Measurements from ENCODE around the gene ARFGAP3.
"Not testable (repeated sequence)": the region's sequence is repeated elsewhere in the genome, so short reads cannot be mapped to it uniquely, and the experiment has no call there.

ARFGAP3 gene

DNA sequence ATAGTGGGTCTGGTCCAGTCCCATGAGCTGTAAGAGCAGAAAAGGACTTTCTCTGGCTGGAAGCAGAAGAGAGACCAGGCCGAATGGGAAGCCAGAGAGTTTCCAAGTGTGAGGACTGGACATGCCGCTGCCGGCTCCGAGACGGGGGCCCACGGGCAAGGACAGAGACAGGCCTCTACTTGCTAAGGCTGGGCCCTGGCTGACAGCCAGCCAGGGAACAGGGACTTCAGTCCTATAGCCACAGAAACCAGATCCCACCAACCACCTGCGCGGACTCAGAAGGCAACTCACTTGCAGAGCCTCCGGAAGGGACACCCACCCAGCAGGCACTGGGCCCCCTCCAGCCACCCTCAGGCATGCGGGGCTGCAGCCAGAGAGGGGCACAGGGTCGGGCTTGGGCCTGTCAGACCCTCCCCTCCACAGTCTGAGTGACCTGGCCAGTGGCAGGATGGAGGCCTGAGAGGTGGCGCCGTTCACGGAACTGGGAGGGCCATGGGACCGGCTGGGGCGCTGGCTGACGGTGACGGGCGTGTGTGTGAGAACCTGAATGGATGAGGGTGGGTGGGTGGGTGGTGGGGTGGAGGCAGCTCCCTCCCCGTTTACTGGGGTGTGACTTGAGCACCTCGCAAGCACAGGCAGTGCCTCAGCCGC lies 88.6 kb downstream of the ARFGAP3 start:
- no peak for DNase-seq (ENCODE audit: low spot score)

DNA sequence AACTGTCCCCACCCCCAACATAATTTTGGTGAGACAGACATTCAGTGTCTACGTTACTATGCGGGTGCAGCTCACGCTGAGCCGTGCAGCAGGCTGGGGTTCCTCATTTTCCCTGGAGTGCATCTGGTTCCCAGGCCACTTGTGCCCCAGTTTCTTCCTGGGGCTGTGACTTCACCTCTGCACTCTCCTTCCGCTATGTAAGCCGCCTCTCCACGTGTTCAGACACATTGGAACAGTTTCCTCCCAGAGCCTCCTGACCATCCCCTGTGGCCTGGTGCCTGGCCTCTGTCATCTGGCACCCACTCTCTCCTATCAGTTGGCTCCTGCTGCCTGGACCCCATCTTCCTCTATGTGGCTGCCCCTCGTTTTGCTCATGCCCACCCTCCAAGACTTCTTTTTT lies 90.2 kb downstream of the ARFGAP3 start:
- no peak for DNase-seq (ENCODE audit: low spot score)

DNA sequence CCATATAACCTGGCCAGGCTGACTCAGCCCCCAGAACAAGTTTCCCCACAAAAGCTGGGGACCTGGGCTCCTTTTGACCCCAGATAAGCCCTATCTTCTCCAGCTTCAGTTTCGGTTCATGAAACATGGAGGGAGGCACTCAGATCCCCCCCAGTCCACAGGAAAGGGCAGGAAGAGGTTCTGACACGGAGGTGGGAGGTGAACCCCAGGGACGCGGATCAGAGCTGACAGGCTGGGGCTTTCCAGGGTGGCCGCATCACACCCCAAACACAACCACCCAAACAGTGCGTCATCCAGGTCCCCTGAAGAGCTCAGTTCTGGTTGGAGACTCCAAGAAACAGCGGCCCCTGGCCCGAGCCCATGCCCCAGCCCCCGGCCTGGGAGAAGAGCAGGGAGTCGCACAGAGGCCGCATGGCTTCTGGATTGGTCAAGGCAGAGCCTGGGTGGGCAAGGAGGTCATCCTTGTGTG lies 92.1 kb downstream of the ARFGAP3 start:
- DNase-seq (ENCODE audit: low spot score): no peak

DNA sequence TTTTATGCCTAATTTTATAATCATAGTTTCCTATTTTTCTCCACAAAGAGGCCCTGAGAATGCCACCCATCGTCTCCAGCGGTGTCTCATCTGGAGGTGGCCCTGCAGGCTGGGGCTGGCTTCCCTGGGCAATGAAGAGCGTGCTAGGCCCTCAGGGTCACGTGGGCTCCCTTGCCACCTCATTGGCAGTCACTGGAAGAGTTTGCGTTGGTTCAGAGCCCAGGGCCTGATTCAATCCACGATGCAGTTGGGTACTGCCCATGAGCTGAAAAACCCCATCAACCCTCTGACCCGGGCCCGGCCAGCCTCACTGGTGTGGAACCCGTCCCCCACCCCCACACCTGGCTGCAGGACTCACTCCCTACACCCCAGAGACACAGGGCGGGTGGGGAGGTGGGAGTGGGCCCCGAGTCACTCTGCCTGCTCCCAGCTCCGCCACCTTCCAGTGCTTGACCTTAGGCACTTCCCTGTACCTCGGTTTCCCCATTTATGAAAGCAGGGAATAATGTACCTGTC lies 93.0 kb downstream of the ARFGAP3 start:
- DNase-seq (ENCODE audit: low spot score): no peak

DNA sequence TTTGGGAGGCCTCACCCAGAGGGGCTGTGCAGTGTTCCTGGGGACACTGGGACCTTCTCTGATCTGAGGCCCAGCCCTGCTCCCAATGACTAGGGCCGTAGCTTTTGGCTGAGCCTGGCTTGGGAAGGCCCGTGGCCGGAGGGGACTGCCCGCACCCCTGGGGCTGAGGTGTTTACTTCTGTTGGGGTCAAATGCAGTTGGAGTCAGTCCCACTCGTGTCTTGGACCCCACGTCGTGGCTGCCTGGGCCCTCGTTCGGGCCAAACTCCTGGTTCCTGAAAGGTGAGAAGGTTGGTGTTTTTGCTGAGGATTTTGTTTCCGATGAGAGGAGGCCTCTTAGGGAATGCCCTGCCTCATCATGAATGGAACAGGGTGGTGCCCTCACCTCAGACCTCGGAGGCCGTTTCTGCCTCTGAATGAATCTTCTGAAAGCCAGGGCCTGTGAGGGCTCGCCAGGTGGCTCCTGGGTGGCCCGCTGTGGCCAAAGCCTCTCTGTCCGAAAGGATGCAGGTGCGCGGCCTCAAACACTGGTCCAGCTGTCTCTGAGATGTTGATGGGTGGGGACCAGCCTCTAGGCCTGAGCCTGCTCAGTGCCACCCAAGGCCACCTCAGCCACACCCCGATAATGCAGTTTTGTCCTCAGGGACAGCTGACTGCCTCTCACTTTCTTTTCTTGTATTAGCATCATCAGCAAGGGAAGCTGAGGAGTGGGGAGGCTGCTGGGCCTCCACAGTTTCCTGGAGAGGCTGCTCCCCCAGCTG lies 96.1 kb downstream of the ARFGAP3 start:
- DNase-seq (ENCODE audit: low spot score): no peak

DNA sequence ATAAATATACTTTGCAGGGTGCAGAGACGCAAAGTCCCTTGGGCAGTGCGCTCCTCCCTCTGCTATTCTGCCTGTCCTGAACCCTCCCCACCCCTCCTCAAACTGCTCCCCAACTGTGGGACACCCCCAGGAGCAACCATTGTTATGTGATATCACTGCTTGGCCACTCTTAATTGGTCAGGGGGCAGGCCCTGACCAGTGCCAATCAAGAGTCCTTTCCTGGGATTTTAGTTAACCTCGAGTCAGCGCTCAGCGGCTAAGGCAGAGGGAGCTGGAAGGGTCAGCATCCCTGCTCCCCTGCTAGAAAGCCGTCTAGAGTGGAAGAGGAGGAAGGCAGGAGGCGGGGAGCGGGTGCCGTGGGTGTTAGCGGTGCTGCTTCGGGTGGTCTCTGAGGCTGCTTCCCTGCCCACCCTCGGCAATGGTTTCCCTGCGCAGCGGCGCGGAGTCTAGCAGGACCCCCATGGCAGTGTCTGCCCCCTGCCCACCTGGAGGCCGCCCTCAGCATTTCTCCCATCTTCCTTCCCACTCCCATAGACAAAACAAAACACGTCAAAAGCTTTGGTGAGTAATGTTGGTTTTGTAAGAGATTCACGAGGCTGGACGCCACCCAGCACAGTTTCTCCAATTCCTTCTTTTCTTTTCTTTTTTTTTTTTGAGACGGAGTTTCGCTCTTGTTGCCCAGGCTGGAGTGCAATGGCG lies 98.0 kb downstream of the ARFGAP3 start:
- DNase-seq (ENCODE audit: low spot score): no peak

DNA sequence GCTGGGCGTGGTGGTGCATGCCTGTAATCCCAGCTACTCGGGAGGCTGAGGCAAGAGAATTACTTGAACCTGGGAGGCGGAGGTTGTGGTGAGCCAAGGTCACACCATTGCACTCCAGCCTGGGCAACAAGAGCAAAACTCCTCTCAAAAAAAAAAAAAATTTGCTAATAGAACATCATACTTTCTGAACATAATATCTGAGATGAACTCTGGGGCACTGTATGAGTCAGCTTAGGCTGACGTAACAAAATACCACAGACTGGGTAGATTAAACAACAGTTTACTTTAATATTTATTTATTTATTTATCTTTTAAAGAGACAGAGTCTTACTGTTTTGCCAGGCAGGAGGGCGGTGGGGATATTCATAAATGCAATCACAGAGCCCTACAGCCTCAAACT lies 101.5 kb downstream of the ARFGAP3 start:
- DNase-seq (ENCODE audit: low spot score): peak; percentile 54

DNA sequence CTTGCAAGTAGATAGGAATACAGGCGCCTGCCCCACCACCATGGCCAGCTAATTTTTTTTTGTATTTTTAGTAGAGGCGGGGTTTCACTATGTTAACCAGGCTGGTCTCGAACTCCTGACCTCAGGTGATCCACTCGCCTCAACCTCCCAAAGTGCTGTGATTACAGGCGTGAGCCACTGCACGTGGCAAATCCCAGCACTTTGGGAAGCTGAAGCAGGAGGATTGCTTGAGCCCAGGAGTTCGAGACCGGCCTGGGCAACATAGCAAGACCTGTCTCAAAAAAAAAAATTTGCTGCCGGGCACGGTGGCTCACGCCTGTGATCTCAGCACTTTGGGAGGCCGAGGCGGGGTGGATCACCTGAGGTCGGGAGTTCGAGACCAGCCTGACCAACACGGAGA lies 102.0 kb downstream of the ARFGAP3 start:
- DNase-seq (ENCODE audit: low spot score): not testable (repeated sequence)

DNA sequence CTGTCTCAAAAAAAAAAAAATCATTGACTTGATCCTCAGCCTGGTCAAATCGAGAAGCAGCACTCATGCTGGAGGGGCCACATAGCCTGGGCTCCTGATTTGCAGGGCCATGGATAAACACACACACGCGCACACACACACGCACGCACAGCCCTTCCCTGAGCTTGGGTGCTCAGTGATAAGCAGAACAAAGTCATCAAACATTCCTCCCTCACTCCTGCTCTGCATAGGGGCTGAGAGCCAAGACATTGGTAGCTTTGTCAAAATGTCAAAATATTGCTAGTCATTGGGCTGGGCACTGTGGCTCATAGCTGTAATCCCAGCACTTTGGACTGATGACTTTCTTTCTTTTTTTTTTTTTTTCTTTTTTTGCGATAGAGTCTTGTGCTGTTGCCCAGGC lies 102.4 kb downstream of the ARFGAP3 start:
- DNase-seq (ENCODE audit: low spot score): peak; percentile 87

DNA sequence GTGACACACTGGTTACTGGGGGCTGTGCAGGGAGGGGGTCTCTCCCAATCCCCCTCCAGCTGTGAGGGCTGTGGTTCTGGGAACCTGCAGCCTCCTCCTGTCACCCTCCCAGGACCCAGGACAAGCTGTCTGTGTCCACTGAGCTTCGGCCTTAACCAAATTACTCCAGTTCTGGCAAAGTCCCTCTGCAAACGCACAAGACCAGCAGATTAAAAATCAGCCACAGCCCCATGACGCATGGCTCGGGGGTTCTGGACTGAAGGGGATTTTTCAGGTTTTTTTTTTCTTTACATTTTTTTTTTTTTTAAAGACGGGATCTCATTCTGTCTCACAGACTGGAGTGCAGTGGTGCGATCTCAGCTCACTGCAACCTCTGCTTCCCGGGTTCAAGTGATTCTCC lies 104.2 kb downstream of the ARFGAP3 start:
- no peak for DNase-seq (ENCODE audit: low spot score)

DNA sequence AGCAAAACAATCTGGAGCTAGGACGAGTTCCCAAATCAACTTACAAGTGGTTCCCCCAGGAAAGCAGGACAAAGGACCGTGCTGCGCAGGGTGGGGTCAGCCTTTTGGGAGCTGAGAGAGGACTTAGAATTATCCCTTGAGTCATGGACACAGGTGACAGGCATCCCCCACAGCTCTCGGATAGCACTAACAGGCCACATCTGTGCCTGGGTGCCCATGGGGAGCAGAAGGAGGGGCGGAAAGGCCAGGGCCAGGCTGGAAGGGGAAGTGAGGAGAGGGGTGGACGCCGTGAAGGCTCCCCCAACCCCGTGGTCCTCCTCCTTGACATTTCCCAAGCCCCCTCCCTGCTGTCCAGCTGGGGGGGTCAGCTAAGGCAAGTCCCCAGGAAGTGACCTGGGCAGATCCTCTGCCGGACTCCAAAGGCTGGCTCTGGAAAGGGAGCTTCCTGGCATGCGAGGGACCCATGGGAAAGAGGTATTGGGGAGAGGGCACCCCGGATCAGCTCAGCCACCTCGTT lies 104.8 kb downstream of the ARFGAP3 start:
- DNase-seq (ENCODE audit: low spot score): no peak

DNA sequence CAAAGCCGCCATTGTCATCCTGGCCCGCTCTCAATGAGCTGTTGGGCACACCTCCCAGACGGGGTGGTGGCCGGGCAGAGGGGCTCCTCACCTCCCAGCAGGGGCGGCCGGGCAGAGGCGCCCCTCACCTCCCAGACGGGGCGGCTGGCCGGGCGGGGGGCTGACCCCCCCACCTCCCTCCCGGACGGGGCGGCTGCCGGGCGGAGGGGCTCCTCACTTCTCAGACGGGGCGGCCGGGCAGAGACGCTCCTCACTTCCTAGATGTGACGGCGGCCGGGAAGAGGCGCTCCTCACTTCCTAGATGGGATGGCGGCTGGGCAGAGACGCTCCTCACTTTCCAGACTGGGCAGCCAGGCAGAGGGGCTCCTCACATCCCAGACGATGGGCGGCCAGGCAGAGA lies 106.7 kb downstream of the ARFGAP3 start:
- not testable (repeated sequence) for DNase-seq (ENCODE audit: low spot score)

DNA sequence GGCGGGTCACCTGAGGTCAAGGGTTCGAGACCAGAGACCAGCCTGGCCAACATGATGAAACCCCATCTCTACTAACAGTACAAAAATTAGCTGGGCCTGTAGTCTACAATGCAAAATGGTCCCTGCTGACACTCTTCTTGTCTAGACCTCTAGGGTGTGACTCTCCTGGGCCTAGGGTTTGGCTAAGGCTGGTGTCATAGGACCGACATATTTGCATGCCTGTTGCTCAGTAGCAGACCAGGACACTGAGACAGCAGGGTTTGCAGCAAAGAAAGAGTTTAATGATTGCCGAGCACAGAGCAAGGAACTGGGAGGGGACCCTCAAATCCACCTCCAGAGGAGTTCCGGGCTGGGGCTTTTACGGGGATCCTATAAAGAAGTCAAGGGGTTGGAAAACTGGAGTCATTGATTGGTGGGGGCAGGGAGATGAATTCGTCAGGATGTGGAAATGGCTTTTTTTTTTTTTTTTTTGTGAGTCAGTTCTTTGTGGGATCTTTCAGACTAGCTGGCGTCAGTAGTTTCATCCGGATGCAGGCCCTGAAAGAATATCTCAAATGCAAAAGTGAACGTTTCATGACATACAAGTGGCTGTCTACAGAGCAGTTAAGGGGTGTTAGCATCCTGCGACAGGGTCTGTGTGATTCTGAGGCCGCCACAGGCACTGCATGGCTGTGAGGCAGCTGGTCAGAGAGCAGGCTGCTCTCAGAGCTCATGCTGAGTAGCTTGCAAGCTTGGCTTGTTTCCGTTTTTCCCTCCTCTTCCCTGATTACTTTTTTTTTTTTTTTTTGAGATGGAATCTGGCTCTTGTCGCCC lies 109.2 kb downstream of the ARFGAP3 start:
- DNase-seq (ENCODE audit: low spot score): no peak

Measured in hematopoietic multipotent progenitor cell treated with erythropoietin and hydrocortisone succinate and interleukin-3 and kit ligand, for 15 days (in vitro differentiated cells).